MM.1S (cell line): Measurements from ENCODE around the gene KLRF2.
A peak's percentile ranks its signal among the peaks of the same experiment; 100 is the strongest.

ENCODE experiments used
- DNase-seq: peaks from one replicate; pipeline ENCODE4 v3.0.0-alpha.2; 2015
- H2AFZ ChIP-seq: fragments of 300-600 bp; sonication (generic); 2 replicates; pipeline ENCODE4 v1.6.0; 2016; ENCODE audit warnings: antibody characterized with exemption, low read length
- H3F3A ChIP-seq: fragments of 300-600 bp; sonication (generic); 2 replicates; pipeline ENCODE4 v1.6.1; 2016; ENCODE audit warnings: mild to moderate bottlenecking, antibody characterized with exemption, low read length, moderate library complexity, mixed read lengths; ENCODE audit not compliant: insufficient read depth
- H3K27ac ChIP-seq: fragments of 300-600 bp; sonication (generic); 2 replicates; pipeline ENCODE4 v1.5.1; 2016; ENCODE audit warnings: mild to moderate bottlenecking, low read length
- H3K27me3 ChIP-seq: fragments of 300-600 bp; sonication (generic); replicated peaks from 2 replicates; pipeline ENCODE4 v1.6.0; 2016; ENCODE audit warnings: low read length; ENCODE audit not compliant: insufficient read depth
- H3K36me3 ChIP-seq: fragments of 300-600 bp; sonication (generic); replicated peaks from 2 replicates; pipeline ENCODE4 v1.6.1; 2016; ENCODE audit warnings: mild to moderate bottlenecking, low read length, mixed read lengths; ENCODE audit not compliant: insufficient read depth
- H3K4me1 ChIP-seq: fragments of 300-600 bp; sonication (generic); 2 replicates; pipeline ENCODE4 v1.6.1; 2016; ENCODE audit warnings: low read length, mixed read lengths
- H3K4me2 ChIP-seq: fragments of 300-600 bp; sonication (generic); 2 replicates; pipeline ENCODE4 v1.6.0; 2016; ENCODE audit warnings: low read depth, low read length
- H3K4me3 ChIP-seq: fragments of 300-600 bp; sonication (generic); 2 replicates; pipeline ENCODE4 v1.5.1; 2016; ENCODE audit warnings: low read length, mixed read lengths
- H3K79me2 ChIP-seq: fragments of 300-600 bp; sonication (generic); 2 replicates; pipeline ENCODE4 v1.6.1; 2016; ENCODE audit warnings: mixed run types, low read length, mixed read lengths
- H3K9ac ChIP-seq: fragments of 300-600 bp; sonication (generic); 2 replicates; pipeline ENCODE4 v1.6.1; 2016; ENCODE audit warnings: low read length, mixed read lengths
- H3K9me2 ChIP-seq: fragments of 300-600 bp; sonication (generic); replicated peaks from 2 replicates; pipeline ENCODE4 v1.6.1; 2016; ENCODE audit warnings: mild to moderate bottlenecking, low read length, mixed read lengths; ENCODE audit not compliant: insufficient read depth
- H3K9me3 ChIP-seq: fragments of 300-600 bp; sonication (generic); replicated peaks from 2 replicates; pipeline ENCODE4 v1.6.1; 2016; ENCODE audit warnings: mild to moderate bottlenecking, low read length, mixed read lengths; ENCODE audit not compliant: insufficient read depth
- H4K20me1 ChIP-seq: fragments of 300-600 bp; sonication (generic); 2 replicates; pipeline ENCODE4 v1.6.1; 2016; ENCODE audit warnings: mild to moderate bottlenecking, low read length, moderate library complexity, mixed read lengths; ENCODE audit not compliant: insufficient read depth
- CTCF ChIP-seq: fragments of 300-600 bp; sonication (generic); IDR thresholded peaks from 2 replicates; pipeline ENCODE4 v1.5.1; 2016; ENCODE audit warnings: antibody characterized with exemption, low read length, mixed read lengths
- EZH2 ChIP-seq: fragments of 300-600 bp; sonication (generic); optimal IDR thresholded peaks from 2 replicates; pipeline ENCODE3; 2017; ENCODE audit warnings: low read depth, mild to moderate bottlenecking, antibody characterized with exemption, low read length, mixed read lengths
- EZH2phosphoT487 ChIP-seq: fragments of 300-600 bp; sonication (generic); IDR thresholded peaks from 2 replicates; pipeline ENCODE4 v1.6.1; 2018; ENCODE audit warnings: antibody characterized with exemption, low read length

KLRF2 gene

GRCh38 chr12:9925705-9926393, 44.6 kb downstream of the KLRF2 start:
- no peaks in the 10 kb centered on the region for H3K9me2 ChIP-seq
- no peak overlapping the region for H2AFZ ChIP-seq
- H3F3A ChIP-seq, result no peaks in the 10 kb centered on the region
- 0 out of 2 replicates have a peak, but pooled peaks cover 6% of the 10 kb centered on the region for H3K4me1 ChIP-seq
- TF ChIP-seq CTCF (peak; percentile 63), EZH2 (no peak)
- H3K36me3 ChIP-seq, result no peaks in the 10 kb centered on the region
- peak; percentile 50 for DNase-seq
- no peak overlapping the region for H3K4me3 ChIP-seq
- H3K27me3 ChIP-seq, result peaks cover 11% of the 10 kb centered on the region
- H3K9me3 ChIP-seq, result no peaks in the 10 kb centered on the region
- H3K4me2 ChIP-seq, result peak overlapping the region; percentile 44; the same call in 1 of the 2 replicates
- no peaks in the 10 kb centered on the region for H3K79me2 ChIP-seq
- no peak overlapping the region for H3K27ac ChIP-seq
- H3K9ac ChIP-seq, result no peak overlapping the region
- no peaks in the 10 kb centered on the region for H4K20me1 ChIP-seq

- Histone ChIP-seq H3K27ac (no peak overlapping the region), H3K4me3 (no peak overlapping the region), H3K36me3 (no peaks in the 10 kb centered on the region), H3K9me2 (no peaks in the 10 kb centered on the region), H2AFZ (no peak overlapping the region), H3F3A (no peaks in the 10 kb centered on the region), H3K9me3 (no peaks in the 10 kb centered on the region), H4K20me1 (no peaks in the 10 kb centered on the region), H3K27me3 (peaks cover 5% of the 10 kb centered on the region), H3K9ac (no peak overlapping the region), H3K79me2 (no peaks in the 10 kb centered on the region), H3K4me2 (no peak overlapping the region), H3K4me1 (0 out of 2 replicates have a peak, but pooled peaks cover 6% of the 10 kb centered on the region)
- TF ChIP-seq EZH2 (no peak), EZH2phosphoT487 (no peak), CTCF (no peak)
- DNase-seq, result no peak
Observed at GRCh38 chr12:9926876-9927275, 45.6 kb downstream of the KLRF2 start.

- H4K20me1 ChIP-seq, result no peaks in the 10 kb centered on the region
- H3K9me2 ChIP-seq, result no peaks in the 10 kb centered on the region
- H3K4me3 ChIP-seq, result no peak overlapping the region
- H2AFZ ChIP-seq, result no peak overlapping the region
- no peak overlapping the region for H3K27ac ChIP-seq
- TF ChIP-seq CTCF, result no peak
- TF ChIP-seq EZH2, result no peak
- no peak for TF ChIP-seq EZH2phosphoT487
- H3K27me3 ChIP-seq, result no peaks in the 10 kb centered on the region
- H3K9me3 ChIP-seq, result no peaks in the 10 kb centered on the region
- no peaks in the 10 kb centered on the region for H3K4me1 ChIP-seq
- no peaks in the 10 kb centered on the region for H3K79me2 ChIP-seq
- no peaks in the 10 kb centered on the region for H3F3A ChIP-seq
- no peak overlapping the region for H3K4me2 ChIP-seq
- no peaks in the 10 kb centered on the region for H3K36me3 ChIP-seq
- DNase-seq, result no peak
- H3K9ac ChIP-seq, result no peak overlapping the region
Observed at GRCh38 chr12:9928607-9929006, 47.3 kb downstream of the KLRF2 start.
